Stimulated activated CD4-positive, alpha-beta T cell treated with anti-CD3 and anti-CD28 coated beads, TNF-alpha, amount 100 ng/mL, for 4 hours (primary cell): ENCODE measurements around the gene ECHDC3.

Source experiments
- DNase-seq, 3 experiments: peaks; one replicate each; pipeline ENCODE4 v3.0.0-alpha.2; 2020; ENCODE audit warnings: low read depth in 3 of 3

Gene ECHDC3

DNA sequence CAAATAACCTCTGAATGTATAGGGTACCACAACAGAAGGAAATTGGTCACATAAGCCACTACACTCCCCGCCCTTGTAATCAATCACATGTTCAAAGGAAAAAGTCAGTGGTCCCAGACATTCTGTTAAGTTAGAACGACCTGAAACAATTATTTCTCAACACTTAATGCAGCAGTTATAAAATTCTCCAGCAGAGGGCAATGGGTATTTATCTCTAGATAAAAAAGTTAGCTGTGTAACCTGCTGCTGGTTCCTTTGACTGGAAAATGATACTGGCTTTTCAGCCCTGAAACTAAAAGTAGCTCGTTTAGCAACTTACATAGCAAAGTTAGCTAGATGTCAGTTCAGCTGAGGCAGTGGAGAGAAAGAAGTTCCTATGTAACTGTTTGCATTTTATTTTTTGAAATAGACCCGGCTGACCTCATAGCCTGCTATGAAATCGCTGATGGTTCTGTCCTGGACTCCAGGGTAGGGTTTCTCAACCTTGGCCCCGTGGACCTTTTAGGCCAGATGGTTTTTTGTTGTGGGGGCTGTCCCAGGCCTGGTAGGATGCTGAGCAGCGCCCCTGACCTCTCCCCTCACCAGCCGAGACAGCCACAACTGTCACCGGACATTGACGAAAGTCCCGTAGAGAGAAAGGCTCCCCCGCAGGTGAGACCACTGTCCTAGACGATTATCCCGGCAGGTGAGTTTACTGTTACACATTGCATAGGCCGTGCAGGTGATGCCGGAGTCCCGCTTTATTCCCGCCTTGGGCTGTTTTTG, 40.8 kb downstream of the ECHDC3 start:
- DNase-seq: no peak

DNA sequence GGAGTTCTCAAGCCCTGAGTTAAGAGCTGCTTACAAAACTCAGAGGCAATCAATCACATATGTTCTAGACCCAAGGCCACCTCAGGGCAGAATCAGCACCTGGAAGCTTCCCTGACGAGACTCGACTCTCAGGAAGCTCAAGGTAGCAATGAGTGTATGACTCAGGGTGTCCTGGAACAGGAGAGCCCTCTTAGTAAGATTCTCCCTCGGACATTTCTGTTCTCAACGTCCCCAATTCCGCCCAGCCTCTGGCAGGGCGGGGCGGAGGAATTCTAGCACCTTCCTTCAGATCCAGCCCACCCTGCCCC, 41.3 kb downstream of the ECHDC3 start:
- DNase-seq: no peak

DNA sequence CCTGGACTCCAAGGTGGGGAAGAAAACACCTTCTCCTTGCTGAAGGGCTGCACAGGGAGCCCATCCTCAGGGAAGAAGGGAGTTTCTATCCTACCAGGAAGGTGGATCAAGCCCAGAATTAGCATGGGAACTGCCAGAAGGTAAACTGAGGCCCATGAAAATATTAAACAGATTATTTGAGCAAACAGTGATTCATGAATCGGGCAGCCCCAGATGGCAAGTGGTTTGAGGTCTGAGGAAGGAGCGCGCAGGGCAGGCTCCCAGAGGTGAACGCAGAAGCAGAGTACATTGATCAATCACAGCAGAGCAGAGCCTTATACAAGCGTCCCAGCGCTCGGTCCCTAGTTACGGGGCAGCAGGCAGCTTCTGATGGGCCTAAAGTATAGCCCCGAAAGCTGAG, 45.2 kb downstream of the ECHDC3 start:
- DNase-seq: no peak

DNA sequence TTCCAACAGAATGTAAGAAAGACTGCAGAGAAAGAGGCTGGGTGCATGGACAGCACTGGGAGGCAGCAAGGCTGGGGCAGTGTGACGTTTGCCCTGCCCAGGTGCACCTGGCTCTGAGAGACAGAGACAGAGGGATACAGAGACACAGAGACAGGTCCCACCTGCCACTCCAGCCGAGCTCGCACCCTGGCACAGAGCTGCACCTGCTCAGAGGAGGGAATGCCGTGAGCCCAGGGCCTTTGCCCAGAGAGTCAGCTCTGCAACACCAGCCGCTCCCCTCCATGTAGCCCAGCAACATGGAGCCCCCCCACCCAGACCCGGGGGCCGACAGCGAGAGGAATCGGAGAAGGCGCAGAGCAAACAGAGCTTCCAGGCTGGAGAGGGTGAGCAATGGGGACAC, 45.7 kb downstream of the ECHDC3 start:
- no peak for DNase-seq

DNA sequence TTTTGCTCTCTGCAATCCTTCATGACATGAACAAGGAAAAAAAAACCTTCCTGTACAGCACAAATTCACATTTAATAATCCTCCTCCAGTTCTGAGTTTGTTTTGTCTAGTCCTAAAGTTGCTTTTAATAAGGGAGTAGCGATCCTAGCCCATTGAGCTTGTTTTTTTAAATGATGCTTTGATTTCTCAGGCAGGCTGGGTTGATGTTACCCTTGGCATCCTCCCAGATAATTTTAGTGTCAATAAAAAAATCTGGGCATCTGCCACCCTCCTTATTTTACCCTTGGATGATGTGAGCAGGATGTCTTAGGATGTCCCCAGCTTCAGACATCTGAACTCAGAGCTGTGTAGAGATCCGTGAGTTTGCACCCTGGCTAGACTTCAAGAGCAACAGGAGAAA, 47.1 kb downstream of the ECHDC3 start:
- DNase-seq: no peak

DNA sequence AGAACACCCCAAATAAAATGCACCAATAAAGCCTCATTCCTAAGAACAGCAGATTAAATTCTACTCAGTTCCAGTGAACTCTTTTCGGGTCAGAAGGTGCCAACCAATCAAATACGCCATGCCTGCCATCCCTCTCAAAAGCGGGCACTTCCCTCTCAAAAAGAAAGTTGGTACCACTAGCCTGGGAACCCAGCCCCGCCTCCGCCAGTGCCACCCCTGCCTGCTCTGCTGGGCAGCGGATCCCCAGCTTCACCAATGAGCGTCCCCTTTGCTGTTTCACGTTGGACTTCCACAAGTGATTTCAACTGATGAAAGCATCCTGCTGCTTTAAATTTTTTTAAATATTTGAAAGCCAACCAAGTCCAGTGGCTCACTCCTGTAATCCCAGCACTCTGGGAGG, 47.8 kb downstream of the ECHDC3 start:
- DNase-seq: no peak

DNA sequence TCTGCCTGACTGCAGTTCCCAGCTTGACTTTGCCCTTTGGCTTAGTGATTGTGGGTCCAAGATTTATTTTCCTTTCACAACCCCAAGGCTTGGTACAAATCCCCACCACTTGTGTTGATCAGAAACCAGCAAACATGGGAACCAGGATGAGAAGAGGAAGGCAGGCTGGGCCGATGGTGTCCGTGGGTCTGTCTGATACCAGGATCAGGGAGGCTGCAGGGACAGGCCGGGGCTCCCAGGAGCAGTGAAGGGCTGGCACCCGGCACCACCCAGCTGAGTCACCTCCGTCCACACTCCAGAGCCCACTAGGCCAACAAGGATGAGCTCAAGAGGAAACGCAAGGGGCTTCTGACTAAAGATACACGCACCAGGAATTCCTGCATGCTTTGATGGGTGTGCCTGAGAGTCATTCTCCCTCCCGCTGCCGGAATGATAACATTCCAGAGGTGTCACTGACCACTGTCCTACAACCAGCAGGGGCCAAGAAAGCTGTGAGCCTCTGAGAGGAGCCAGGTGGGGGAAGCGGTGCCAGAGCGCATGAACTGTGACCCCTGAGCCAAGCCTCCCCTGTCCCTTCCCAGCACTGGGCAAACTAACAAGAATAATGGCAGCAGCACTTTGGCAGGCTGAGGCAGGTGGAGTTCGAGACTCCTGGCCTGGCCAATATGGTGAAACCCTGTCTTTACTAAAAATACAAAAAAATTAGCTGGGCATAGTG, 51.7 kb downstream of the ECHDC3 start:
- DNase-seq: no peak

GRCh38 chr10:11794566-11794965, 52.4 kb downstream of the ECHDC3 start:
- DNase-seq: no peak

- peak in 2 of 3 experiments; percentile 9 to 14 for DNase-seq
These were observed 53.1 kb downstream of the ECHDC3 start for GRCh38 chr10:11795101-11795920.

DNA sequence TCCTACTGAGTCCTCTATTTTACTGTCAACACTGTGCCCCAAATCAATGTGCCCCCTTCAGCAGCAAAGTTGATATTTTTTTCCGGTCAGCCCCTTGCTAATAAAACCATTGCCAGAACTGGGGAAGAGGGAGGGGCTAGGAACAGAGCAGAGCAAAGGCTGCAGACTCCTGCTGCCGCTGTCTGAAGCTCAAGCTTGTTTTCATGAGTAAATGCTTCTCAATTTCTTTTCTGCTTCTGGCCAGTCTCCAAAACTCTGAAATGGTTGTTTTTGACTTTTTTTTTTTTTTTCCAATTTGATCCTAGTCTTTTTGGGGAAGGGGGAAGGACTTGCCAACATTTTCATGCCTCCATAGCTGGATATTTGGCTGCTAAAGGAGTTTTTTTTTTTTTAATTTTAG, 54.3 kb downstream of the ECHDC3 start:
- no peak for DNase-seq

DNA sequence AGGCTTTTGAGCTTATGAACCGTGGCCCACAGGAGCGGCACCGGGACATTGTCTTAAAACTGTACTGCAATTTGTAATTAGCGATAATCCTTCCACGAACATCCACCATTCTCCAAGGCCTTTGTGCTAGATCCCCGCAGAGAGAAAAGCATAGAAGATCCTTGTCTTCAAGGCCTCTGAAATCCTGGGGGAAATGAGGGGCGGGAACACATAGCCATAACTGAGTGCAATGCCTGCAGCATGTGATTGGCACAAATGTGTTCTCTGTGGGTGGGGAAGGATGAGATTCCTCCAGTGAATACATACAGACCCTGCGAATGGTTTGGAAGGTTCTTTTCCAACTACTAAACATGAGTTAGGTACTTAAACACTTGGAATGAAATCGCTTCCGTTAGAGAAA, 55.1 kb downstream of the ECHDC3 start:
- no peak for DNase-seq

- DNase-seq: no peak
These were observed 55.9 kb downstream of the ECHDC3 start for GRCh38 chr10:11797847-11798633.

- no peak for DNase-seq
These were observed 56.9 kb downstream of the ECHDC3 start for GRCh38 chr10:11798845-11799735.

- DNase-seq: no peak
These were observed 57.5 kb downstream of the ECHDC3 start for GRCh38 chr10:11799736-11800080.

- DNase-seq: no peak
These were observed 62.2 kb downstream of the ECHDC3 start for GRCh38 chr10:11804336-11804735.

GRCh38 chr10:11805792-11806191, 63.6 kb downstream of the ECHDC3 start:
- no peak for DNase-seq

DNA sequence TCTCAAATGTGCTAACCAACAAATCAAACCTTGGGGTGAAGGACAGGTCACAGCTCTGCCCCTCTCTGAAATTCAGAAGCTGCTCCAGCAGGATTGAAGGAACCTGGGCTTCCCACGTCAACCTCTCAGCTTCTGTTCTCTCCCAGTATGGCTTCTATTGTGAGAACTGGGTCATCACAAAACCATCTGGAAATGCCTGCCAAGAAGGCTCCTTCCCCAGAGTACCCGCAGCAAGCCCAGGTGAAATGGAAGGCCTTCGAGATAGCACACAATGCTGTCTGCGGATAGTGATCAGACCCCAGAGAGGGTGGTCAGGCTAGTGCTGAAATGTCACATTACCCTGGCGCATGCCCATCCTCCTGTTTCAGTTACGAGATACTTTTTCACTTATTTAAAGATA, 64.5 kb downstream of the ECHDC3 start:
- no peak for DNase-seq

- DNase-seq: no peak
These were observed 66.6 kb downstream of the ECHDC3 start for GRCh38 chr10:11808808-11809207.

DNA sequence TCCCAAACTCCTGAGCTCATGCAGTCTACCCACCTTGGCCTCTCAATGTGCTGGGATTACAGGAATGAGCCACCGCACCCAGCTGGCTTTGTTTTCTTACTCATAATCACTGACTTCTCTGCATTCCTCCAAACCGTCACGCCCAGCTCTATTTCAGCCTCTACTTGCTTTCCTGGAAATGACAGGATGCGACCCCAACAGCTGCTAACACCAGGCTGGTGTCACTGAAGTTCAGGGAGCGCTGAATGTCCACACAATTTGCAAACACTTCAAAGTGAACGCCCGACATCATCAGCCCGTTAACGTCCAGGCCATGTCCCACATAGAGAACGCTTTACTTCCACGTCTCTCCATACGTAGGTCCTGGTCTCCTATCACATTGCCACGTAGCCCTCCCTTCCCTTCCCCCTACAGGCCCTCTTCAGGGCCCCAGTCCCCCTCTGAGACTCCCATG, 68.2 kb downstream of the ECHDC3 start:
- DNase-seq: no peak

DNA sequence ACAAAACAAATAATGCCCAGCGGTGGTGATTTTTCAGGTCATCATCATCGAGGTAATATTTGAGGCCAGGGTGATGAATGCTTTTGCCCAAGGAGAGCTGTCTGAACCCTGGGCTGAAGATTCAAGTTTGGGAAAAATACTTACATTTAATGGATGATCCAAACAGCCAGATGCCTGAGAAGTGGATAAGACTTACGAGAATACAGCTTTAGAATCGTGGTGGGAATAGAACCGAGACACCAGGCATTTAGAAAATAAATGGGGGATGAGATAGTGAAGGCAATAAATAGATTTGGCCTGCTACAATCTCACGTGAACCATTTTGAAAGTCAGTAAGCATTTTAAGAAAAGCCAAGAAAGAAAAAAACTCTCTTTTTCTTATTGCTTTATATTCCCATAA, 68.8 kb downstream of the ECHDC3 start:
- DNase-seq: no peak

DNA sequence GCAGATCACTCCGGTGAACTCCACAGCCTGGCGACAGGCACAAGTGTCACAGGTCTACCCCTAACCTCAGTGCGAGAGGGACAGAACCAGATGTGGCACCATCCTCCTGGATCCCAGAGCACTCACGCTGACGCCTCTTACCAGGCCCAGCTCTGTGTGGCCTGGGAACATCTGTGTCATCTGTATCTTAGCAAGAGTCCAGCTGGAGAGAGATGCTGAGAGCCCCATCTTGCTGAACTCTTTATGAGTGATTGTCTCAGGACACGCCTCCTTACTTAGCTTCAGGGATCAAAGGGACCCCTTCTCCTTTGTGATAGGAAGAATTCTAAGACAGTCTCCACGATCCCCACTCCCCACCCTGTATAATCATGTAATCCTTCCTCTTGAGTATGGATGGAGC, 71.0 kb downstream of the ECHDC3 start:
- DNase-seq: no peak
